Measurements from ENCODE around the gene RNF32.

DNA sequence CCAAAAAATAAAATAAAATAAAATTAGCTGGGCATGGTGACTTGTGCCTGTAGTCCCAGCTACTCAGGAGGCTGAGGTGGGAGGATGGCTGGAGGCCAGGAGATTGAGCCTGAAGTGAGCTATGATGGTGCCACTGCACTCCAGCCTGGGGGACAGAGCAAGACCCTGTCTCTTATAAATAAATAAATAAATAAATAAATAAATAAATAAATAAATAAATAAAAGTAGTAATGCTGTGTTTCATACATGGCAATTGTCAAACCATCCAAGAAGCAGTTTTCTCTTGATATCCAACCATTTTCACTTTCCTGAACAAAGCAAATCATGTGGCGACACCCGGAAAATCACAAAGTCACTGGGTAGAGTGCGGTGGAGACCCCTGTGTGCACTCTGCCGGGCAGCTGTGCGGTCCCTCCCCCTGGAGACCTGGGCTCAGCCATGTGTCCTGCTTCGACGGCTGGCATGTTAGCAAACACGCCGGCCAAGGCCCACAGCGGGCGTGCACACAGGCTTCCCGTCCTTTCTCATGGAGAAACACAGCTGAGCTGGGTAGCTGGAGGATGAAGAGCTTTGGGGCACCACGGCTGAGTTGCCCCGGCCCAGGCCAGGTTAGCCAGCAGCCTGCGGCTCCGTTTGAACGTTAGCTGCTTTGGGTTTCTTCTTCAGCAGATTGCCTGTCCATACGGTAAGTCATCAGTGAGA is 22.3 kb upstream of the RNF32 start:
- TF ChIP-seq, protein P1, sequence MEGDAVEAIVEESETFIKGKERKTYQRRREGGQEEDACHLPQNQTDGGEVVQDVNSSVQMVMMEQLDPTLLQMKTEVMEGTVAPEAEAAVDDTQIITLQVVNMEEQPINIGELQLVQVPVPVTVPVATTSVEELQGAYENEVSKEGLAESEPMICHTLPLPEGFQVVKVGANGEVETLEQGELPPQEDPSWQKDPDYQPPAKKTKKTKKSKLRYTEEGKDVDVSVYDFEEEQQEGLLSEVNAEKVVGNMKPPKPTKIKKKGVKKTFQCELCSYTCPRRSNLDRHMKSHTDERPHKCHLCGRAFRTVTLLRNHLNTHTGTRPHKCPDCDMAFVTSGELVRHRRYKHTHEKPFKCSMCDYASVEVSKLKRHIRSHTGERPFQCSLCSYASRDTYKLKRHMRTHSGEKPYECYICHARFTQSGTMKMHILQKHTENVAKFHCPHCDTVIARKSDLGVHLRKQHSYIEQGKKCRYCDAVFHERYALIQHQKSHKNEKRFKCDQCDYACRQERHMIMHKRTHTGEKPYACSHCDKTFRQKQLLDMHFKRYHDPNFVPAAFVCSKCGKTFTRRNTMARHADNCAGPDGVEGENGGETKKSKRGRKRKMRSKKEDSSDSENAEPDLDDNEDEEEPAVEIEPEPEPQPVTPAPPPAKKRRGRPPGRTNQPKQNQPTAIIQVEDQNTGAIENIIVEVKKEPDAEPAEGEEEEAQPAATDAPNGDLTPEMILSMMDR (IDR thresholded peaks at IDR 0.05 in 8 of 11, conservative IDR thresholded peaks at IDR 0.05 in 3 of 11), result no peak
- TF ChIP-seq POLR2A (IDR thresholded peaks at IDR 0.05), result no peak
- no peak for TF ChIP-seq POLR2AphosphoS5 (IDR thresholded peaks at IDR 0.05)
